IPS DF 6.9 (cell line): ENCODE data around the gene PNPLA3.

Experiments used
- DNase-seq: peaks from one replicate; pipeline ENCODE4 v3.0.0-alpha.2; 2013; ENCODE audit warnings: low read depth, low spot score
- H3K27ac ChIP-seq: one replicate; pipeline ENCODE4 v1.5.1; 2013; ENCODE audit warnings: low read length, control low read depth
- H3K27me3 ChIP-seq: 2 replicates; pipeline ENCODE4 v1.6.1; 2013; ENCODE audit warnings: mild to moderate bottlenecking, low read length; ENCODE audit not compliant: control insufficient read depth, insufficient read depth
- H3K36me3 ChIP-seq: 2 replicates; pipeline ENCODE4 v1.6.1; 2013; ENCODE audit warnings: low read length; ENCODE audit not compliant: control insufficient read depth, insufficient read depth
- H3K4me1 ChIP-seq: 2 replicates; pipeline ENCODE4 v1.6.1; 2013; ENCODE audit warnings: low read length; ENCODE audit not compliant: control insufficient read depth, insufficient read depth
- H3K4me3 ChIP-seq: 2 replicates; pipeline ENCODE4 v1.5.1; 2013; ENCODE audit warnings: mild to moderate bottlenecking, low read length
- H3K9me3 ChIP-seq: 2 replicates; pipeline ENCODE4 v1.6.1; 2013; ENCODE audit warnings: low read length, inconsistent platforms; ENCODE audit not compliant: control insufficient read depth, insufficient read depth
- WGBS: extraction: QIAGEN DNeasy Blood & Tissue Kit; methylation state at CpG from one replicate; pipeline ENCODE4 v1.1.7; 2013; ENCODE audit warnings: mixed read lengths, missing lambda C conversion rate; ENCODE audit not compliant: insufficient read length, insufficient coverage; 5-methylcytosine and 5-hydroxymethylcytosine counted together

The PNPLA3 gene

GRCh38 chr22:43976861-43977795, 53.5 kb downstream of the PNPLA3 start:
- no peaks in the 10 kb centered on the region for H3K27me3 ChIP-seq
- no peak overlapping the region for H3K4me3 ChIP-seq
- WGBS: no CpG with 5 or more reads among the region's 19 CpGs
- no peaks in the 10 kb centered on the region for H3K4me1 ChIP-seq
- peaks cover 34% of the 10 kb centered on the region for H3K36me3 ChIP-seq
- H3K27ac ChIP-seq: no peak overlapping the region
- no peaks in the 10 kb centered on the region; the same call in 1 of the 2 replicates for H3K9me3 ChIP-seq
- no peak for DNase-seq

- no peak for DNase-seq
- Histone ChIP-seq H3K27ac (no peak overlapping the region), H3K27me3 (no peaks in the 10 kb centered on the region), H3K36me3 (peaks cover 30% of the 10 kb centered on the region), H3K4me3 (no peak overlapping the region), H3K9me3 (no peaks in the 10 kb centered on the region; the same call in 1 of the 2 replicates), H3K4me1 (no peaks in the 10 kb centered on the region)
- WGBS: no CpG with 5 or more reads among the region's 4 CpGs
These were observed 55.0 kb downstream of the PNPLA3 start for GRCh38 chr22:43978558-43978957.

DNA sequence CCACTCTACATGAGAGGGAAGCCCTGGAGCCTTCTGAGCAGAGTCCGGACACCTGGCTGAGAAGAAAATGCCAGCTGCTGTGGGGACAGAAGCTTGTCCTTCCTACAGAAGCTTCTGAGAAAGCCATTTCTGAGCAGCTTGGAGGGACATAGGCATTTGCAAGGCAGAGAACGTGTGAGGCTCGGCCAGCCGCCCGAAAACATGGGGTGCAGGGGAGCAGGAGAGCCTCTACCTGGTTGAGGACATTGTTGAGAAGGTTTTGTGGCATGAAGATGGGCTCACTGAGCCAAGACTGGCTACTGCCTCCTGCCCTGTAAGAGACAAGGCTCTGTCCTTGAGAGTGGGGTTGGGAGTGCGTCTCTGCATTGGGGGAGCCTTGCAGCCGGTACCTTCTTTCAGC, 57.0 kb downstream of the PNPLA3 start:
- Histone ChIP-seq H3K4me1 (no peaks in the 10 kb centered on the region), H3K4me3 (no peak overlapping the region), H3K9me3 (no peaks in the 10 kb centered on the region; the same call in 1 of the 2 replicates), H3K27me3 (no peaks in the 10 kb centered on the region), H3K27ac (no peak overlapping the region), H3K36me3 (peaks cover 29% of the 10 kb centered on the region)
- no CpG with 5 or more reads among the region's 7 CpGs for WGBS
- no peak for DNase-seq

DNA sequence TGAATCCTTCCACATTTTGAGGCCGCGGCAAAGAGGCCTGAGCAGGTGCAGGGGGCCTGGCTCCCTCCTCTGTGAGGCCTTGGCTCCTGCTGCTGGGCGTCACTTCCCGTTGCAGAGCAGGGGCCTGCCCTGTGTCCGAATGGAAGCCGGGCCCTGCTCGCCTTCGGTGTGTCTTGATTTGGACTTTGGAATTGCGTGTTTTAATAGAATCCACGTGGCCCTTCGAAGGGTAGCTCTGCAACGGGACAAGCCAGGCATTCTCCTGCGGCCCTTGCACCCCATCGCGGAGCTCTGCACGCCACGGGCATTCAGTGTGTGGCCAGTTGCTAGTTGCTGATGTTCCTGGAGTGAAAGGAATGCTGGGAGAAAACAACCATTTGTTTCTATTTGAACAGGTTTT, 57.4 kb downstream of the PNPLA3 start:
- Histone ChIP-seq H3K4me3 (no peak overlapping the region), H3K27me3 (no peaks in the 10 kb centered on the region), H3K36me3 (peaks cover 27% of the 10 kb centered on the region), H3K4me1 (no peaks in the 10 kb centered on the region), H3K9me3 (no peaks in the 10 kb centered on the region; the same call in 1 of the 2 replicates), H3K27ac (no peak overlapping the region)
- no CpG with 5 or more reads among the region's 17 CpGs for WGBS
- no peak for DNase-seq

GRCh38 chr22:43983808-43984207, 60.2 kb downstream of the PNPLA3 start:
- no peaks in the 10 kb centered on the region for H3K27me3 ChIP-seq
- no CpG with 5 or more reads among the region's 16 CpGs for WGBS
- H3K9me3 ChIP-seq: no peaks in the 10 kb centered on the region
- no peak overlapping the region for H3K27ac ChIP-seq
- DNase-seq: no peak
- peaks cover 12% of the 10 kb centered on the region for H3K36me3 ChIP-seq
- H3K4me3 ChIP-seq: no peak overlapping the region
- no peaks in the 10 kb centered on the region for H3K4me1 ChIP-seq

GRCh38 chr22:43985532-43985931, 61.9 kb downstream of the PNPLA3 start:
- Histone ChIP-seq H3K4me3 (no peak overlapping the region), H3K27me3 (no peaks in the 10 kb centered on the region), H3K36me3 (peaks cover 12% of the 10 kb centered on the region), H3K27ac (no peak overlapping the region), H3K4me1 (no peaks in the 10 kb centered on the region), H3K9me3 (no peaks in the 10 kb centered on the region)
- DNase-seq: no peak
- no CpG with 5 or more reads among the region's 12 CpGs for WGBS

GRCh38 chr22:43988116-43988820, 64.7 kb downstream of the PNPLA3 start:
- no peak overlapping the region for H3K27ac ChIP-seq
- no CpG with 5 or more reads among the region's 8 CpGs for WGBS
- no peak overlapping the region for H3K4me3 ChIP-seq
- peaks cover 16% of the 10 kb centered on the region; the same call in 1 of the 2 replicates for H3K36me3 ChIP-seq
- no peaks in the 10 kb centered on the region for H3K9me3 ChIP-seq
- DNase-seq: no peak
- H3K4me1 ChIP-seq: no peaks in the 10 kb centered on the region; the same call in 1 of the 2 replicates
- H3K27me3 ChIP-seq: no peaks in the 10 kb centered on the region

- Histone ChIP-seq H3K4me3 (no peak overlapping the region), H3K36me3 (peaks cover 15% of the 10 kb centered on the region; the same call in 1 of the 2 replicates), H3K9me3 (no peaks in the 10 kb centered on the region), H3K4me1 (no peaks in the 10 kb centered on the region; the same call in 1 of the 2 replicates), H3K27me3 (no peaks in the 10 kb centered on the region), H3K27ac (no peak overlapping the region)
- WGBS: no CpG with 5 or more reads among the region's 10 CpGs
- no peak for DNase-seq
These were observed 65.4 kb downstream of the PNPLA3 start for GRCh38 chr22:43988960-43989359.

GRCh38 chr22:43990044-43990443, 66.4 kb downstream of the PNPLA3 start:
- H3K27me3 ChIP-seq: no peaks in the 10 kb centered on the region
- H3K36me3 ChIP-seq: peaks cover 16% of the 10 kb centered on the region; the same call in 1 of the 2 replicates
- H3K4me1 ChIP-seq: no peaks in the 10 kb centered on the region; the same call in 1 of the 2 replicates
- no peaks in the 10 kb centered on the region for H3K9me3 ChIP-seq
- no peak overlapping the region for H3K27ac ChIP-seq
- no peak overlapping the region for H3K4me3 ChIP-seq
- WGBS: no CpG with 5 or more reads among the region's 13 CpGs
- no peak for DNase-seq

DNA sequence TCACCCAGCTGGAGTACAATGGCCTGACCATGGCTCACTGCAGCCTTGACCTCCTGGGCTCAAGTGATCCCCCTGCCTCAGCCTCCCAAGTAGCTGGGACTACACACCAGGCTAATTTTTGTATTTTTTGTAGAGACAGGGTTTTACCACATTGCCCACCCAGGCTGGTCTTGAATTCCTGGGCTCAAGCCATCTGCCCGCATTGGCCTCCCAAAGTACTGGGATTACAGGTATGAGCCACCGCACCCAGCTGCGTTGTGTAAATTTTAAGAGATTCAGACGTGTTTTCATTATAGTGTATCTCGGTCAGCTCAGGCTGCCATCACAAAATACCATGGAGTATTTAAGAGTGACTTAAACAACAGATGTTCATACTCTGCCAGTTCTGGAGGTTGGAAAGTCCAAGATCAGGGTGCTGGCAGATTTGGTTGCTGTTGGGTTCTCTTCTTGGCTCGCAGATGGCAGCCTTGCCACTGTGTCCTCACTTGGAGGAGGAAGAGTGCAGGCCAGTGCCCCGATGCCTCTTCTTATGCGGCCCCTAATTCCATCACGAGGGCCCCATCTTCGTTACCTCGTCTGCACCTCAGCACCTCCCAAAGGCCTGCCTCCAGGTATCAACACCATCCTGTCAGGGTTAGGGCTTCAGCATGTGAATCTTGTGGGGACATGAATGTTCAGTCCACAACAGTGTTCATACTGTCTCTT, 67.9 kb downstream of the PNPLA3 start:
- Histone ChIP-seq H3K27ac (no peak overlapping the region), H3K4me1 (no peaks in the 10 kb centered on the region; the same call in 1 of the 2 replicates), H3K9me3 (no peaks in the 10 kb centered on the region), H3K27me3 (no peaks in the 10 kb centered on the region), H3K4me3 (no peak overlapping the region), H3K36me3 (peaks cover 18% of the 10 kb centered on the region)
- no peak for DNase-seq
- WGBS: no CpG with 5 or more reads among the region's 11 CpGs
